NCI-H2227 (cell line): ENCODE data around the gene SPAG8.
A peak's percentile ranks its signal among the peaks of the same experiment; 100 is the strongest.

Experiments used
- DNase-seq: peaks from one replicate; lab custom pipeline; 2025; ENCODE audit not compliant: unreplicated experiment; lab: John Stamatoyannopoulos, UW

SPAG8 gene

DNA sequence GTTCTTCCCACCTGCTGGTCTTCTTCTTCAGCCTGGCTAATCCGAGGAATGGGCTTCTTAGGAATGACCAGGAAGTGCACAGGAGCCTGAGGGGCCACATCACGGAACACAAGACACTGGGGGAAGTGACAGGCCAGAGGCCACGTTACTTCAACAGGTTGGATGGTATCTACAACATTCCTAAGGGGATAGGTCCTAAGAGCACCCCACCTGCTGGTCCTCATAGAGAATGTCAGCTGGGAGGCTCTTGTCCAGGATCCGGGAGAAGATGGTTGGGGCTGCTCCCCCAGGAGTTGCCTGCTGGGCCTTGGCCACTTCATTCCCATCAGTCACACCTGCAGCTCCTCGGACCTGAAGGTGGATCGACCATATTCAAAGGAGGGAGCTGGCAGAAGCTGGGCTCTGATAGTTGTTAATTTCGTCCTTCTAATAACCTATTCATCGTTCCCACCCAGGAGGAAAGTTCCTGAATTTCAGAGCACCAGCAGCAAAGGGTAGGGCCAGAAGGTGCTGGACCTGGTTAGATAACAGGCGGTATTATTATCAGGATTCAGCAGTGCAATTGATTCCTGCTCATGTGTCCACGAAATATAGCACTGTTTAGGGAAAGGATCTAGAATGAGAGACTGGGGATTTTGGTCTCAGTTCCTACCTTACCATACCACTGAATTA is 1.5 kb upstream of the SPAG8 start:
- peak; percentile 13 for DNase-seq

DNA sequence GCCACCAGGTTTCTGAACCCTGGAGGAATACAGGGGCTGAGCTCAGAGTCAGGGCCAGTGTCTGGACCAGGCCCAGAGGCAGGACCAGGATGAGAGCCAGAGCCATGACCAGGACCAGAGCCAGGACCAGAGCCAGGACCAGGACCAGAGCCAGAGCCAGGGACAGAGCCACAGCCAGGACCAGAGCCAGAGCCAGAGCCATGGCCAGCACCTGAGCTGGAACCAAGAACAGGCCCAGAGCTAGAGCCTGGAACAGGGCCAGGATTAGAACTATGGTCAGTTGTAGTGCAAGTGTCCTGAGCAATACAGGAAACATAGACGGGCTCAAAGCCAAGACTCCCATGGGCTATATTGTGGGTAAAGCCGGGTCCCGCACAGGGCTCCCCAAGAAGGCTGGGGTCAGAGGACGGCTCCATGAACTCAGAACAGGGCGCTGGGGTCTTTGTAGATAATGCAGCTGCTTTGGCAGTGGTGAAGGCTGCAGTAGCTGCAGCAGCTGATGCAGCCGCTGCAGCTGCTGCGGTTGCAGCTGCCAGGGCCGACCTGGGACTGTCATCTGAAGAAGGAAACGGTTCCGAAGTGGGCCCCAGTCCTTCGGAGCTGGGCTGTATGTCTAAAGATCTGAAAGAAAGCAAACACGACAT is 559 bp downstream of the SPAG8 start:
- no peak for DNase-seq

- no peak for DNase-seq
Measured at GRCh38 chr9:35810122-35810521, 1.9 kb downstream of the SPAG8 start.

DNA sequence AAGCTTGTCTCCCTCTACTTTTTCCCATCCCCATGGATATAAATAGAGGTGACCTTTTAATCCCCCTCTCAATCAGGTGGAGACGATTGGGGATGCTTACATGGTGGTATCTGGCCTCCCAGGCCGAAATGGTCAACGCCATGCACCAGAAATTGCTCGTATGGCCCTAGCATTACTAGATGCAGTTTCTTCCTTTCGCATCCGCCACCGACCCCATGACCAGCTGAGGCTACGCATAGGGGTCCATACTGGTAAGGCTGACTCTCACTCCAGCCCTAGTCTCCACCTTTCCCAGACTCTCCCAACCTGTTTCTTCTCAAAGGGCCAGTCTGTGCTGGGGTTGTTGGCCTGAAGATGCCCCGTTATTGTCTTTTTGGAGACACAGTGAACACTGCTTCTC is 3.6 kb downstream of the SPAG8 start:
- DNase-seq, result no peak

DNA sequence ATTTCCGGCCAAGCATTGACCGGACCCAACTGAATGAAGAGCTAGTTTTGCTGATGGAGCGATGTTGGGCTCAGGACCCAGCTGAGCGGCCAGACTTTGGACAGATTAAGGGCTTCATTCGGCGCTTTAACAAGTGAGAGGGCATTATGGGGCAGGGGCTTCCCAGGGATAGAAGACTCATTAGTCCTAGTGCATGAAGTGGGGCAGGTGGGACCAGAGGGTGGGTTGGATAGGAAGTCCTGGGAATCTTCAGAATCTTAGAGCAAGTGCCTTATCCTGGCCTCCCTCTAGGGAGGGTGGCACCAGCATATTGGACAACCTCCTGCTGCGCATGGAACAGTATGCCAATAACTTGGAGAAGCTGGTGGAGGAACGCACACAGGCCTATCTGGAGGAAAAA is 6.0 kb downstream of the SPAG8 start:
- DNase-seq, result no peak

- no peak for DNase-seq
Measured at GRCh38 chr9:35801328-35802128, 10.5 kb downstream of the SPAG8 start.

GRCh38 chr9:35800530-35800929 is 11.5 kb downstream of the SPAG8 start:
- DNase-seq, result no peak

DNA sequence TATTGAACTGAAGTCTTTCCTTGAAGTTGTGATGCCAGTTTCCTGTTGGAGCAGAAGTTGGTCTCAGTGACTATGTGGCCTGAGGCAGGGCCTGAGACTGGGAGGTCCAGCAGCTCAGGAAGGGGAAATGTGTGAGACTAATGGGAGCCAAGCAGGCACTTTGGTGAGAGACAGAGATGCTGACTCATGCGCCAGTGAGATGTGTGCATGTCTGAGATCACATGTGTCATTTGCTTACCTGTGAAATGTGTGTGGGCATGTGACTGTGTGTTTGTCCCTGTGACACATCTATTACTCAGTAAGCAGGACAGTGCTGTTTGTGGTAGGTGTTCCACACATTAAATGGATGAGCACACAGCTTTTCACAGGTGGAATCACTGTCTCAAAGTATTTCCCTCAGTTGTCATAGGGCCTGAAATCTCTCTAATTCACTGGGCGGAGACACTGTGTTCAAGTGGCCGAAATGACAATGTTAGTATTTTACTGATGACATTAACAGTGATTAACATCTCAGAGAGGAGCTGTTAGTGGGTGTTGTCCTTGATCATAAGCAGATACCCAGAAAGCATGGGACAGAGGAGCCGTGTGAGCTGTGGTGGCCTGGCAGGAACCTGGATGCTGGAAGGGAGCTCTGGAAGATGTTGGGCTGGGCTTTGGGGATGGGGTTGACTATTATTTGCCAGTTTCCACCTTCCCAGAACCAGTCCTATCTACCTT is 13.2 kb downstream of the SPAG8 start:
- no peak for DNase-seq

DNA sequence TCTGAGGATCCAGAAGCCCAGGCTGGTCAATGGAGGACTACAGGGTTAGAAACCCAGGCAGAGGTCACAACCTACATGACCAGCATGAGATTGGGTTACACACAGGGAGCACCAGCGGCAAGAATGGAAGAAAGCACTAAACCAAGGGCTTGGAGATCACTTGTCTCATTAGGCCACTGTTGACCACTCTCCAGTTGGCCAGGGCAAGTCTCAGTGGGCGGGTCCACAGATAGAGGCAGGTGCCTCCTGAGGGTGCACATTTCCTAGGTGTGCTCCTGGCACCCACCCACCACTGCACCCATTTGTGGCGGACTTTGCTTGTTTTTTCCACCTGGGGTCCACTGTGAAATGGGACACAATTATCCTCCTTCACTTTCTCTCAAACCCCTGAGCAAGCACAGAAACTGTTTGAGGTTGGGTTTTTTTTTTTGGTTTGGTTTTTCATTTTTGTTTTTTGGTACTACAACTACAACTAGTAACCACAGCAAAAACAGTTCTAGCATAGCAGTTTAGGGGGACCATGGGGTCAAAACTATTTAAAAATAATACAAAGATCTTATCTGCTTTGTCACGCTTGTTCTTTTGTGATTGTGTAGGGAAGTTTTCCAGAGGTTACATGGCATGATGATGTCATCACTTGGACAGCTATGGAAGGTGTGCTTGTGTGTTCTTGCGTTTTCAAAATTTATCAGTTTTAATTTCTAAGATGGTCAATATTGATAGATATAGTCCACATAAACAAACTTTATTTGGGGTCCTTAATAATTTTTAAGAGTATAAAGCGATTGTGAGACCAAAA is 14.6 kb downstream of the SPAG8 start:
- DNase-seq, result no peak

DNA sequence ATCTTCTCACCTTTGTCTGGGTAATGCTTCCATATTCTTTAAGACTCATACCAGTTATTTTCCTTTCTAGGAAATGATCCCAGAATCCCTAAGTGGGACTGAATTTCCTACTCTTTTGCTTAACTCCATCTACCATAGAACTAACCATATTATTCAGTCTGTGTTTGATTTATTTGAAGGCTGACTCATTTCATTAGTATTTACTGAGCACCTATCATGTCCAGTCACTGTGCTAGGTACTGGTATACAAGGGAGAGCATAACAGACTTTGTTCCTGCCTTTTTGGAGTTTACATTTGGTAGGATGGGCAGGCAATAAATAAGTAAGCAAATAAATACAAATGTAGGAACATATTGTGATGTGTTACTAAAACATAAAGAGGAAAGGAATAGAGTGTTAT is 16.4 kb downstream of the SPAG8 start:
- no peak for DNase-seq

GRCh38 chr9:35793461-35793860 is 18.6 kb downstream of the SPAG8 start:
- no peak for DNase-seq

DNA sequence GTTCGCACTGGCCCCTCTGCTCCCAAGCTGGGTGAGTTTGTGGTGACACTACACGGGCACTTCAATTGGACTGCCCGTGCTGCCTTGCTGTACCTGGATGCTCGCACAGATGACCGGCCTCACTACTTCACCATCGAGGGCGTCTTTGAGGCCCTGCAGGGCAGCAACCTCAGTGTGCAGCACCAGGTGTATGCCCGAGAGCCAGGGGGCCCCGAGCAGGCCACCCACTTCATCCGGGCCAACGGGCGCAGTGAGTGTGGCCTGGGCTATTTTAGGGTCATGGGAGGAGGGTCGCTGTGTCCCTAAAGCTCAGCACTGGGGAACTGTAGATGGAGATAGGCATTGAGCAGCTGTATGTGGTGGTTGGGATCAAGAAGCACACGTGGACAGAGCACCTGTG is 19.2 kb downstream of the SPAG8 start:
- DNase-seq, result no peak

GRCh38 chr9:35792024-35792813 is 19.8 kb downstream of the SPAG8 start:
- no peak for DNase-seq

DNA sequence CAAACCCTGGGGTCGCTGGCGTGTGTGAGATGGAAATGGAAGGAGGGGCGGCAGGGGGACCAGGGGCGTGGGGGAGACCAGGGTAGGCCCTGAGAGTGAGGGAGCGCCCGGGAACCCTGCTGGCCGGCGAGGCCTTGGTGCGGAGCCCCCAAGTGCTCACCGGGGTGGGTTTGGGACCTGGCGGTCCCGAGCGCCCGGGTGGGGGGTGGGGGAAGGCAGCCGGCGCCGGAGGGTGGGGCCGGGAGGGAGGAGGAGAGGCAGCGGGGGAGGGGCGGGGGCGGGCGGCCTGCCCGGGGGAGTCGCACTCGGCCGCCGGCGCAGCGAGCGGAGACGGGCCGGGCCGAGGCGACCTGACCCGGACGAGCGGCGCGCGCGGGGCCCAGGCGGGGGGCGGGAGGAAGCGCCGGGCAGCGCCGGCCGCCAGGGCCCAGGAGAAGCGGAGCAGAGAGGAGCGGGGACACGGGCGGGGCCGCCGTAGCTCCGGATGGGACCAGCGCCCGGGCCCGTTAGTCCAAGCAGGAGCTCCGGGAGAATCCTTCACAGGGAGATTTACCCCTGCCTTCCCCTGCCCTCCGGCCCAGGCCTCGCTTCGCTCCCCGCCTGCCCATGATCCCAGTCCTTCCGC is 20.7 kb downstream of the SPAG8 start, which contains the start of gene NPR2:
TSS of gene NPR2 (plus strand) at position 295 of the 625 bp plus-strand sequence. CDS start 818 bp downstream, outside the sequence.
- peak; percentile 20 for DNase-seq

DNA sequence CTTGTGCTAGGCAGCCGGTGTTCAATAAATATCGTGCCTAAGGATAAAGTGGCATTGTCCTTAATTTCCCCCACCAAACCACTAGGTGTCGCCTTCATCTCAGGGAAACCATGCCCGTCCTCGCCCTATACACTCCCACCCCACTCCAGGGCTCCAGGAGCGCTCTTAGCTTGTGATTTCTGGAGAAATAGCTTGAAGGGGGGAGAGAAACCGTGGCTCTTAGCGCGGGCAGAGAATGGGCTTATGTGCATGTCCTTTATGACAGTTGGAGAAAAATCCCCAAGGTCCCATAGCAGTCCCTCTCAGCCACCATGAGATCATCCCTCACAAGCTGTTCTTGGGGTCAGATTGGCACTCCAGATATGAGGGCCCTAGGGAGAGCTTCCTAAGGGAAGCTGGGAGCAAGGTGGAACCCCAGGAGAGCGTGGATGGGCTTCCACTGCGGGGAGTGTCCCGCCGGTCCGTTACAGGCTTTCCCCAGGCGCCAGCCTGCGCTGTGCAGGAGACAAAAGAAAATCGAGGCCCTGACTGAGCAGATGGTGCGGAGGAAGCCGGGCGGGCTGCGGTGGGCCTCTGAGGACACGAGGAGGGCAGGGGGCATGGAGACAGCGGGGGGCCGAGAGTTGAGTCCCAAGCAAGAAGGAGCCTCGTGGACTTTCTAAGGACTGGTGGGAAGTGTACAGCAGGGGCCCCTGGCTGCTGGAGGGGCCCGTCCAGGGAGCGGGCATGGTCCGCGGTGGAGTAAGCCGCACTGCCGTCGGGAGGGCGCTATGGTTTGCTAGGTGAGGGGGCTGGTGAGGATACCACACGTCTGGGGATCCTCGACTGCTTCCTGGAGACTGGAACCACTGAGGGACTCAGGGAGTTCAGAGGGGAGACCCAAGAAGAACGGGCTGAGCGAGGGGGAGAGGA is 21.4 kb downstream of the SPAG8 start:
- peak; percentile 82 for DNase-seq

DNA sequence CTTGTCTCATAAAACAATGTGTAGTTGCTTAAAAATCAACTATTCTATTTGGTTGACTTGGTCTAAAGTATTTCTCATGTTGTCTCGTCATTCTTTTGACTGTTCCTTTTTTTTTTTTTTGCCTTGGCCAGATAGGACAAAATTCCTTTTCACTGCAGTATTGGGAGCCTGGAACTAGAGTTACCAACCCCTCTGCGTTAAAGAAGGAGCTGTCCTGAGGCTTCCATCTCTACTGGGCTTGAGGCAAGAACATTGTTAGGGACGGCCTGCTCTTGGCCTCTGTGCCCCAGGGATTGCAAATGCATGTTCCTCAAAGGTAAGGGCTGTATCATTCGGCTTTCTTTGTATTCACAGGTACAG is 22.1 kb downstream of the SPAG8 start:
- no peak for DNase-seq

DNA sequence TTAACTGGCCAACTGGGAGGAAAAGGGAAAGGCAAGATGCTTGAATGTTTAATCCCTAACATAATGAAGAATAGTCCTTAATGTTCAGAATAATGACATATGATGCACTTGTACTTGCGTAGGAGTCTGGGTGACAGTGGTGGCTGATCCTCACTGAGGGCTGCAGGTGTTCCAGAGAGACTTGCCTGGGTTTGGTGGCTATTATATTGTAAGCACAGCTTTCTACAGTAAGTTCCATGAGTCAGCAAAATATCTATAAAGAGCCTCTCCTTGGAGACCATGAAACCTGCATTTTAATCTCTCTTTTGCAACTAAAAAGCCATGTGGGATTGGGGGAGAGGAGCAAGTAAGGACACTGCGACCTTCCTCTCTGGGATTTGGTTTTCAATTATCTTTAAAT is 22.5 kb downstream of the SPAG8 start:
- no peak for DNase-seq

DNA sequence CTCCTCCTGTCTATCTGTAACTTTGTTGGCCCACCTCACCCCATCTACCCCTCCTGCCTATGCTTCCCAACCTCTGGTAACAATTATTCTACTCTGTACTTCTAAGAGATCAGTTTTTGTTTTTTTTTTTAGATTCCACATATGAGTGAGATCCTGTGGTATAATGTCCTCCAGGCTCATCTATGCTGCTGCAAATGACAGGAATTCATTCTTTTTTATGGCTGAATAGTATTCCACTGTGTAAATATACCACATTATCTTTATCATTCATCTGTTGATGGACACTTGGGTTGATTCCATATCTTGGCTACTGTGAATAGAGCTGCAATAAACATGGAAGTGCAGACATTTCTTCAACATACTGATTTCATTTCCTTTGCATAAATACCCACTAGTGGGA is 28.6 kb downstream of the SPAG8 start:
- DNase-seq, result no peak
